K562 (cell line): Measurements from ENCODE around the gene LAX1. TPM values are rescaled to one million over a fixed set of nuclear protein-coding genes. Genes with fewer than 3 reads are reported as not detected.

Source experiments
- ATAC-seq: fragments of 200-7000 bp; cut with Tn5 transposase; 3 replicates; pipeline ENCODE4 v1.9.1; 2020; ENCODE audit warnings: moderate library complexity
- BruUV-seq: library from RNA; stranded (reverse); fragments of 400-500 nt; replicated peaks from 2 replicates; lab custom pipeline; 2021; lab: Mats Ljungman, UMichigan
- CTCF ChIA-PET: fragments of 300-600 bp; formaldehyde crosslinking; extraction: SDS; loops from one replicate; lab custom pipeline; 2021; ENCODE audit warnings: low intra/inter-chr PET ratio; lab: Yijun Ruan, JAX
- POLR2A ChIA-PET: fragments of 300-600, 350-650 bp; sonication (Branson Sonifier 250); formaldehyde crosslinking; extraction: SDS; loops from one replicate; lab custom pipeline; 2021; ENCODE audit warnings: antibody characterized with exemption, inconsistent platforms; lab: Yijun Ruan, JAX
- DNase-seq, 4 experiments: peaks; one replicate each; pipeline versions ENCODE4 v3.0.0 to v3.0.0-alpha.2; 2011 to 2018; ENCODE audit warnings: low spot score in 3 of 4, mixed read lengths in 3 of 4; ENCODE audit errors: extremely low read depth in 1 of 4
- FAIRE-seq: peaks from 2 replicates; lab custom pipeline; 2011; peaks lifted over from hg19 to GRCh38; lab: Jason Lieb, UNC
- H2AFZ ChIP-seq: 2 replicates; pipeline ENCODE4 v1.6.0; 2011; ENCODE audit warnings: low read depth, low read length, control low read depth, inconsistent platforms
- H3K27ac ChIP-seq: fragments of 200-600 bp; 3 replicates; pipeline ENCODE4 v1.8.0; 2011; ENCODE audit warnings: low read depth, mild to moderate bottlenecking, control low read depth, inconsistent platforms, low read length, moderate library complexity, mixed read lengths; ENCODE audit errors: extremely low read depth
- H3K27me3 ChIP-seq, 2 experiments: fragments of 300-600 bp in 1 of 2; 2 replicates in 1 of 2; 3 replicates in 1 of 2; pipeline versions ENCODE4 v1.6.0 to v1.8.0; 2011; ENCODE audit warnings: inconsistent platforms in 2 of 2, low read length in 2 of 2, mild to moderate bottlenecking in 1 of 2, mixed read lengths in 1 of 2, moderate library complexity in 1 of 2; ENCODE audit not compliant: control insufficient read depth in 2 of 2, insufficient read depth in 2 of 2
- H3K36me3 ChIP-seq: fragments of 300-600 bp; 3 replicates; pipeline ENCODE4 v1.8.0; 2011; ENCODE audit warnings: mild to moderate bottlenecking, low read length, inconsistent platforms; ENCODE audit not compliant: control insufficient read depth, insufficient read depth
- H3K4me1 ChIP-seq, 2 experiments: fragments of 200-600 bp in 1 of 2; replicated peaks in 1 of 2; 2 replicates in 1 of 2; 3 replicates in 1 of 2; pipeline versions ENCODE4 v1.5.1 to v1.8.0; 2011; ENCODE audit warnings: inconsistent platforms in 2 of 2, low read length in 2 of 2, mild to moderate bottlenecking in 1 of 2, mixed read lengths in 1 of 2, moderate library complexity in 1 of 2; ENCODE audit not compliant: control insufficient read depth in 2 of 2, insufficient read depth in 2 of 2
- H3K4me2 ChIP-seq: 2 replicates; pipeline ENCODE4 v1.6.1; 2011; ENCODE audit warnings: low read length, control low read depth, inconsistent platforms, mixed read lengths; ENCODE audit not compliant: insufficient read depth
- H3K4me3 ChIP-seq: fragments of 200-600 bp; sonication (generic), shearing (Covaris generic); 2 replicates; pipeline ENCODE4 v1.5.1; 2016; ENCODE audit warnings: control low read depth, inconsistent platforms
- H3K79me2 ChIP-seq: fragments of 200-600 bp; 3 replicates; pipeline ENCODE4 v1.8.0; 2011; ENCODE audit warnings: low read length, inconsistent platforms; ENCODE audit not compliant: control insufficient read depth, insufficient read depth
- H3K9ac ChIP-seq, 2 experiments: 2 replicates each; pipeline versions ENCODE4 v1.6.0 to v1.6.1; 2011; ENCODE audit warnings: low read depth in 2 of 2, low read length in 2 of 2, control low read depth in 1 of 2, inconsistent platforms in 1 of 2, mild to moderate bottlenecking in 1 of 2, mixed read lengths in 1 of 2; ENCODE audit not compliant: insufficient read depth in 1 of 2
- H3K9me1 ChIP-seq: one replicate; pipeline ENCODE4 v1.6.0; 2011; ENCODE audit warnings: inconsistent platforms, mild to moderate bottlenecking, low read length, moderate library complexity; ENCODE audit not compliant: control insufficient read depth, insufficient read depth
- H3K9me3 ChIP-seq: replicated peaks from 2 replicates; pipeline ENCODE4 v1.5.1; 2011; ENCODE audit warnings: low read depth, low read length, inconsistent platforms; ENCODE audit not compliant: control insufficient read depth, insufficient read depth
- H4K20me1 ChIP-seq: replicated peaks from 2 replicates; pipeline ENCODE4 v1.6.1; 2011; ENCODE audit warnings: low read length, inconsistent platforms, mixed read lengths; ENCODE audit not compliant: control insufficient read depth, insufficient read depth
- BACH1 ChIP-seq: fragments of 200-800 bp; sonication (Bioruptor generic); IDR thresholded peaks from 2 replicates; pipeline ENCODE4 v1.6.1; 2016; ENCODE audit warnings: missing genetic modification characterization, missing compliant biosample characterization
- HNRNPUL1 ChIP-seq: fragments of 200-400 bp; formaldehyde crosslinking; IDR thresholded peaks from 2 replicates; pipeline ENCODE4 v1.6.1; 2017; ENCODE audit warnings: low read length
- KLF6 ChIP-seq: fragments of 250-450 bp; sonication (Bioruptor Pico); IDR thresholded peaks from 2 replicates; pipeline ENCODE4 v1.4.0; 2020; ENCODE audit warnings: mild to moderate bottlenecking, moderate library complexity, borderline replicate concordance
- OTX1 ChIP-seq: fragments of 450-650 bp; formaldehyde crosslinking; IDR thresholded peaks from 2 replicates; pipeline ENCODE4 v1.4.0; 2022; ENCODE audit warnings: mild to moderate bottlenecking
- ZNF12 ChIP-seq: sonication (generic); formaldehyde crosslinking; IDR thresholded peaks from 2 replicates; pipeline ENCODE4 v1.4.0; 2020; ENCODE audit warnings: mild to moderate bottlenecking, missing genetic modification reagents
- ZNF121 ChIP-seq: sonication (generic); formaldehyde crosslinking; conservative IDR thresholded peaks from 2 replicates; pipeline ENCODE4 v1.8.0; 2022; ENCODE audit warnings: missing genetic modification reagents
- ZNF778 ChIP-seq: fragments of 450-650 bp; formaldehyde crosslinking; IDR thresholded peaks from 2 replicates; pipeline ENCODE4 v1.4.0; 2020; ENCODE audit warnings: mild to moderate bottlenecking, moderate library complexity
- WGBS: fragments of 100-300 bp; shearing (Covaris generic); methylation state at CpG from one replicate; pipeline ENCODE4 v1.1.6; 2016; ENCODE audit warnings: low coverage, mixed read lengths; ENCODE audit not compliant: insufficient coverage; ENCODE audit errors: missing lambda C conversion rate; 5-methylcytosine and 5-hydroxymethylcytosine counted together
- in situ Hi-C: fragments of 300-500 bp; cut with MboI; formaldehyde crosslinking; loops from 4 replicates; pipeline ENCODE4 v1.15.0; 2018; ENCODE audit warnings: inconsistent platforms, mixed read lengths
- intact Hi-C: fragments of 100-400 bp; cut with micrococcal nuclease; formaldehyde crosslinking; loops from 2 replicates; pipeline ENCODE4 v1.14.2; 2022
- polyA plus RNA-seq, 8 experiments: library from polyadenylated mRNA; depleted of rRNA in 4 of 8; stranded (reverse) in 5 of 8; unstranded in 3 of 8; fragments of >200 nt; fragmentation: Nextera tagmentation in 2 of 8; fragmentation: Illumina TruSeq in 1 of 8; extraction: Ambion mirVana in 2 of 8; extraction: Trizol in 1 of 8; gene quantifications; 2 replicates each; pipeline versions ENCODE4 v1.2.1 to v1.2.3, GENCODE V29; 2011 to 2014; ENCODE audit warnings: inconsistent platforms in 1 of 8, missing spikeins in 1 of 8
- total RNA-seq, 7 experiments: library from RNA; depleted of rRNA in 6 of 7; stranded (reverse); fragments of >200 nt in 6 of 7; fragmentation: Illumina TruSeq in 2 of 7; extraction: Trizol in 2 of 7; gene quantifications; 2 replicates each; pipeline versions ENCODE4 v1.2.1 to v1.2.3, GENCODE V29; 2011 to 2021; ENCODE audit warnings: low replicate concordance in 1 of 7
- TF ChIP-seq, protein P1 (sequence below): fragments of 250-450 bp; sonication (Bioruptor Pico); IDR thresholded peaks from 2 replicates; pipeline ENCODE4 v1.4.0; 2020; ENCODE audit warnings: mild to moderate bottlenecking

The LAX1 gene
- total and polyA plus RNA-seq, 9 of the 15 experiments (the other 6 are each of a cell fraction or from before 2014, with no cell fraction given), result not detected

- intact Hi-C loops (no loop called here), in situ Hi-C loops (no loop called here)
- Histone ChIP-seq H3K9me1 (no peaks in the 10 kb centered on the region), H3K4me2 (no peak overlapping the region), H3K4me3 (no peak overlapping the region), H3K4me1 (no peaks in the 10 kb centered on the region), H3K27ac (no peak overlapping the region), H3K9me3 (no peaks in the 10 kb centered on the region), H3K36me3 (peaks cover 87% of the 10 kb centered on the region), H3K9ac (no peak overlapping the region), H4K20me1 (no peaks in the 10 kb centered on the region), H3K27me3 (no peaks in the 10 kb centered on the region)
- WGBS, result 95% methylated on average over 2 of the region's 2 CpGs
- ATAC-seq (no peak), FAIRE-seq (no peak), DNase-seq (no peak)
- POLR2A ChIA-PET, result interaction anchor here (2.8 to 3.5 kb wide), 2 partner anchors 16 to 22 kb away, joined by 11 to 14 read pairs; no protein-coding TSS in a partner anchor
- TF ChIP-seq OTX1 (CRISPR knock-in tag), result no peak
- no peak for TF ChIP-seq BACH1 (tag)
- no peak for TF ChIP-seq HNRNPUL1
- no peak for TF ChIP-seq KLF6 (CRISPR knock-in tag)
- no peak for TF ChIP-seq ZNF778
- no peak for TF ChIP-seq ZNF12 (CRISPR knock-in tag)
- TF ChIP-seq, protein P1, sequence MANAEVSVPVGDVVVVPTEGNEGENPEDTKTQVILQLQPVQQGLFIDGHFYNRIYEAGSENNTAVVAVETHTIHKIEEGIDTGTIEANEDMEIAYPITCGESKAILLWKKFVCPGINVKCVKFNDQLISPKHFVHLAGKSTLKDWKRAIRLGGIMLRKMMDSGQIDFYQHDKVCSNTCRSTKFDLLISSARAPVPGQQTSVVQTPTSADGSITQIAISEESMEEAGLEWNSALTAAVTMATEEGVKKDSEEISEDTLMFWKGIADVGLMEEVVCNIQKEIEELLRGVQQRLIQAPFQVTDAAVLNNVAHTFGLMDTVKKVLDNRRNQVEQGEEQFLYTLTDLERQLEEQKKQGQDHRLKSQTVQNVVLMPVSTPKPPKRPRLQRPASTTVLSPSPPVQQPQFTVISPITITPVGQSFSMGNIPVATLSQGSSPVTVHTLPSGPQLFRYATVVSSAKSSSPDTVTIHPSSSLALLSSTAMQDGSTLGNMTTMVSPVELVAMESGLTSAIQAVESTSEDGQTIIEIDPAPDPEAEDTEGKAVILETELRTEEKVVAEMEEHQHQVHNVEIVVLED (CRISPR knock-in tag), result no peak
- TF ChIP-seq ZNF121 (CRISPR knock-in tag), result no peak
- TF ChIP-seq, all 486 proteins: peak for 0
- H3K79me2 ChIP-seq, result peaks cover 51% of the 10 kb centered on the region
- H2AFZ ChIP-seq, result no peak overlapping the region
- CTCF ChIA-PET, result no interaction called here
- no TSS peak for BruUV-seq
These were observed 48.8 kb downstream of the LAX1 start for GRCh38 chr1:203813581-203814341.
